GM18511 (cell line): Measurements from ENCODE around the gene TTC39A.

Experiments used
- ATAC-seq: cut with Tn5 transposase; IDR thresholded peaks from one replicate; pipeline ENCODE4 v1.9.1; 2021; ENCODE audit warnings: mild to moderate bottlenecking, moderate library complexity; ENCODE audit not compliant: unreplicated experiment

Gene TTC39A

GRCh38 chr1:51316113-51316845, 14.1 kb downstream of the TTC39A start:
- ATAC-seq: no peak

- no peak for ATAC-seq
These were observed 15.4 kb downstream of the TTC39A start for GRCh38 chr1:51314974-51315373.

- ATAC-seq: peak; percentile 55
These were observed 16.2 kb downstream of the TTC39A start for GRCh38 chr1:51313961-51314777.

- no peak for ATAC-seq
These were observed 17.0 kb downstream of the TTC39A start for GRCh38 chr1:51313268-51313852.

- ATAC-seq: no peak
These were observed 17.6 kb downstream of the TTC39A start for GRCh38 chr1:51312718-51313117.

- ATAC-seq: no peak
These were observed 18.5 kb downstream of the TTC39A start for GRCh38 chr1:51311826-51312225.

GRCh38 chr1:51310871-51311613, 19.3 kb downstream of the TTC39A start:
- no peak for ATAC-seq

GRCh38 chr1:51309291-51309690, 21.1 kb downstream of the TTC39A start:
- no peak for ATAC-seq

GRCh38 chr1:51308636-51309035, 21.7 kb downstream of the TTC39A start:
- no peak for ATAC-seq

GRCh38 chr1:51306950-51307349, 23.4 kb downstream of the TTC39A start:
- ATAC-seq: no peak

GRCh38 chr1:51305371-51305823, 25.0 kb downstream of the TTC39A start:
- ATAC-seq: no peak

- ATAC-seq: no peak
These were observed 26.0 kb downstream of the TTC39A start for GRCh38 chr1:51304360-51304759.

- peak; percentile 49 for ATAC-seq
These were observed 26.6 kb downstream of the TTC39A start for GRCh38 chr1:51303751-51304251.

- no peak for ATAC-seq
These were observed 27.0 kb downstream of the TTC39A start for GRCh38 chr1:51303315-51303714.

GRCh38 chr1:51302746-51303145, 27.6 kb downstream of the TTC39A start:
- no peak for ATAC-seq

- ATAC-seq: no peak
These were observed 28.1 kb downstream of the TTC39A start for GRCh38 chr1:51302270-51302669.

GRCh38 chr1:51301844-51302162, 28.6 kb downstream of the TTC39A start:
- no peak for ATAC-seq

- peak; percentile 39 for ATAC-seq
These were observed 29.1 kb downstream of the TTC39A start for GRCh38 chr1:51301152-51301843.

GRCh38 chr1:51299981-51300670, 30.2 kb downstream of the TTC39A start:
- no peak for ATAC-seq
